ENCODE results near the gene INF2. TPM values are rescaled to one million over a fixed set of nuclear protein-coding genes. Genes with fewer than 3 reads are reported as not detected.

INF2 gene
- total RNA-seq, 1 experiment from 2014 or later, result 58.3 TPM

GRCh38 chr14:104684449-104684821 lies 5.0 kb upstream of the INF2 start:
- no peak overlapping the region for H4K8ac ChIP-seq (replicated peaks; ENCODE audit: insufficient read length, low read depth, low read length)
- DNase-seq, result no peak
- no peaks in the 10 kb centered on the region for H3K27me3 ChIP-seq (ENCODE audit: insufficient read depth, low read length)
- H3K79me2 ChIP-seq (ENCODE audit: insufficient read depth, low read length), result no peaks in the 10 kb centered on the region
- no peak overlapping the region for H2AFZ ChIP-seq (ENCODE audit: low read length)
- H3K23me2 ChIP-seq (ENCODE audit: insufficient read length, low read depth, low read length, poor library complexity, severe bottlenecking), result peaks cover 4% of the 10 kb centered on the region
- peaks cover 8% of the 10 kb centered on the region; the same call in 1 of the 2 replicates for H3K4me1 ChIP-seq (ENCODE audit: insufficient read depth, low read length)
- no peak overlapping the region for H3K56ac ChIP-seq (ENCODE audit: insufficient read length, low read depth, low read length)
- H2BK15ac ChIP-seq (ENCODE audit: low read depth, low read length), result no peak overlapping the region
- no peak overlapping the region for H3T11ph ChIP-seq (ENCODE audit: low read length)
- no CpG with 5 or more reads among the region's 10 CpGs for WGBS (ENCODE audit: extremely low coverage, insufficient read length, low lambda C conversion rate)
- H3K79me1 ChIP-seq (ENCODE audit: insufficient read depth, low read depth, low read length, poor library complexity, severe bottlenecking), result no peaks in the 10 kb centered on the region
- no peak overlapping the region for H4K5ac ChIP-seq (ENCODE audit: insufficient read length, low read depth, low read length)
- Mint-ChIP-seq H3K4me3 (0 out of 5 replicates have a peak overlapping the region, but pooled peaks of 1 of the 2 experiments have one; percentile 40), H3K9me3 (peaks cover 0 to 8% of the 10 kb centered on the region in 2 experiments; a peak in 2 of 5 replicates), H3K27me3 (ENCODE audit: low read depth) (peaks cover 6% of the 10 kb centered on the region), H3K36me3 (ENCODE audit: insufficient read depth in 1 of 3, low read depth in 3 of 3) (no peaks in the 10 kb centered on the region; a peak in 3 of 7 replicates), H3K4me1 (peaks cover 43 to 63% of the 10 kb centered on the region in 2 experiments), H3K27ac (no peak overlapping the region)
- no peak overlapping the region for H3K4ac ChIP-seq (ENCODE audit: low read depth, low read length)
- no peak overlapping the region for H3K14ac ChIP-seq (ENCODE audit: insufficient read depth, low read length)
- H2BK12ac ChIP-seq (ENCODE audit: insufficient read length, low read depth, low read length), result no peak overlapping the region
- no peak for TF ChIP-seq CTCF (conservative IDR thresholded peaks at IDR 0.05)
- H3K9ac ChIP-seq (ENCODE audit: extremely low read depth, insufficient read length, low read length), result no peak overlapping the region
- no peak overlapping the region for H3K4me2 ChIP-seq (ENCODE audit: insufficient read depth, insufficient read length, low read length)
- H2AK5ac ChIP-seq (ENCODE audit: insufficient read length, low read length), result no peak overlapping the region
- no peak overlapping the region for H3K23ac ChIP-seq (ENCODE audit: insufficient read length, low read depth, low read length)
- H3K18ac ChIP-seq (ENCODE audit: insufficient read length, low read depth, low read length), result no peak overlapping the region
- H4K20me1 ChIP-seq (ENCODE audit: control insufficient read depth, insufficient read depth, insufficient read length), result no peaks in the 10 kb centered on the region
- no peaks in the 10 kb centered on the region for H3K9me3 ChIP-seq (ENCODE audit: control insufficient read depth, low read depth, low read length)
- H2BK5ac ChIP-seq (ENCODE audit: insufficient read length, low read length), result no peak overlapping the region
- H3K27ac ChIP-seq (ENCODE audit: insufficient read length, low read depth, low read length), result no peak overlapping the region
- H4K91ac ChIP-seq (ENCODE audit: insufficient read length, low read depth, low read length), result no peak overlapping the region
- no peak overlapping the region for H2BK20ac ChIP-seq (ENCODE audit: low read depth, low read length, poor library complexity, severe bottlenecking)
- no peak overlapping the region for H2BK120ac ChIP-seq (ENCODE audit: low read depth, low read length, poor library complexity, severe bottlenecking)

Measured in H9 (cell line).